ENCODE data around the gene CIC.
"Not testable (repeated sequence)": the region's sequence is repeated elsewhere in the genome, so short reads cannot be mapped to it uniquely, and the experiment has no call there.

Gene CIC

GRCh38 chr19:42328106-42328505, 59.1 kb downstream of the CIC start:
- DNase-seq (ENCODE audit: low read depth in 3 of 3, low spot score in 1 of 3), result no peak

- DNase-seq (ENCODE audit: low read depth in 3 of 3, low spot score in 1 of 3), result no peak
These were observed 59.8 kb downstream of the CIC start for GRCh38 chr19:42328854-42329253.

GRCh38 chr19:42330241-42330711, 61.2 kb downstream of the CIC start:
- no peak for DNase-seq (ENCODE audit: low read depth in 3 of 3, low spot score in 1 of 3)

GRCh38 chr19:42331333-42331732, 62.3 kb downstream of the CIC start:
- DNase-seq (ENCODE audit: low read depth in 3 of 3, low spot score in 1 of 3), result not testable (repeated sequence)

- no peak for DNase-seq (ENCODE audit: low read depth in 3 of 3, low spot score in 1 of 3)
These were observed 63.0 kb downstream of the CIC start for GRCh38 chr19:42332059-42332458.

GRCh38 chr19:42333018-42333417, 64.0 kb downstream of the CIC start:
- DNase-seq (ENCODE audit: low read depth in 3 of 3, low spot score in 1 of 3), result no peak

GRCh38 chr19:42333975-42334696, 65.1 kb downstream of the CIC start:
- DNase-seq (ENCODE audit: low read depth in 3 of 3, low spot score in 1 of 3), result no peak

- DNase-seq (ENCODE audit: low read depth in 3 of 3, low spot score in 1 of 3), result no peak
These were observed 65.8 kb downstream of the CIC start for GRCh38 chr19:42334697-42335373.

GRCh38 chr19:42335374-42335936, 66.4 kb downstream of the CIC start:
- no peak for DNase-seq (ENCODE audit: low read depth in 3 of 3, low spot score in 1 of 3)

- DNase-seq (ENCODE audit: low read depth in 3 of 3, low spot score in 1 of 3), result no peak
These were observed 66.9 kb downstream of the CIC start for GRCh38 chr19:42335971-42336370.

GRCh38 chr19:42339126-42339860, 70.2 kb downstream of the CIC start:
- DNase-seq (ENCODE audit: low read depth in 3 of 3, low spot score in 1 of 3), result not testable (repeated sequence)

- not testable (repeated sequence) for DNase-seq (ENCODE audit: low read depth in 3 of 3, low spot score in 1 of 3)
These were observed 70.9 kb downstream of the CIC start for GRCh38 chr19:42339922-42340321.

- DNase-seq (ENCODE audit: low read depth in 3 of 3, low spot score in 1 of 3), result no peak
These were observed 74.5 kb downstream of the CIC start for GRCh38 chr19:42343344-42344110.

GRCh38 chr19:42344336-42344893, 75.4 kb downstream of the CIC start:
- DNase-seq (ENCODE audit: low read depth in 3 of 3, low spot score in 1 of 3), result no peak

All from stimulated activated CD4-positive, alpha-beta T cell treated with anti-CD3 and anti-CD28 coated beads, TNF-alpha, amount 100 ng/mL, for 1 hour (primary cell).